Testis (tissue), 2 donors: ENCODE measurements around the gene RBP4.

Experiments used
- CTCF ChIP-seq, 3 experiments: fragments of 450-650 bp in 2 of 3; fragments of 200-600 bp in 1 of 3; sonication (generic) in 1 of 3; IDR thresholded peaks; one replicate each; pipeline ENCODE4 v1.5.1; 2016 to 2019; ENCODE audit warnings: antibody characterized with exemption in 3 of 3, mild to moderate bottlenecking in 2 of 3, moderate library complexity in 1 of 3
- POLR2A ChIP-seq: fragments of 450-650 bp; IDR thresholded peaks from one replicate; pipeline ENCODE4 v1.6.1; 2017; ENCODE audit warnings: antibody characterized with exemption, mild to moderate bottlenecking, moderate library complexity

GRCh38 chr10:93593254-93593653 is 7.8 kb downstream of the RBP4 start:
- TF ChIP-seq CTCF (IDR thresholded peaks at IDR 0.05) (no peak), POLR2A (no peak)
